GM19240 (cell line): Measurements from ENCODE around the gene ALDH16A1.

Experiments
- DNase-seq: peaks from one replicate; pipeline ENCODE4 v3.0.0; 2011; ENCODE audit warnings: low spot score; ENCODE audit not compliant: insufficient read length

The ALDH16A1 gene

GRCh38 chr19:49488046-49488862 lies 35.2 kb downstream of the ALDH16A1 start:
- DNase-seq = no peak

- no peak for DNase-seq
Measured at GRCh38 chr19:49488863-49489537, 36.0 kb downstream of the ALDH16A1 start.

- DNase-seq = no peak
Measured at GRCh38 chr19:49489601-49490167, 36.7 kb downstream of the ALDH16A1 start.

GRCh38 chr19:49490287-49491029 lies 37.4 kb downstream of the ALDH16A1 start:
- no peak for DNase-seq

GRCh38 chr19:49491030-49491803 lies 38.2 kb downstream of the ALDH16A1 start:
- DNase-seq = no peak

GRCh38 chr19:49491804-49492572 lies 39.0 kb downstream of the ALDH16A1 start:
- DNase-seq = no peak

- DNase-seq = no peak
Measured at GRCh38 chr19:49492573-49493405, 39.8 kb downstream of the ALDH16A1 start.

- no peak for DNase-seq
Measured at GRCh38 chr19:49496574-49497008, 43.6 kb downstream of the ALDH16A1 start.

- peak; percentile 42 for DNase-seq
Measured at GRCh38 chr19:49497047-49497788, 44.2 kb downstream of the ALDH16A1 start.

GRCh38 chr19:49497789-49498103 lies 44.7 kb downstream of the ALDH16A1 start:
- no peak for DNase-seq

GRCh38 chr19:49498475-49498874 lies 45.5 kb downstream of the ALDH16A1 start:
- DNase-seq = no peak

- DNase-seq = no peak
Measured at GRCh38 chr19:49499030-49499670, 46.1 kb downstream of the ALDH16A1 start.

- no peak for DNase-seq
Measured at GRCh38 chr19:49502866-49503581, 50.0 kb downstream of the ALDH16A1 start.

GRCh38 chr19:49503582-49503962 lies 50.5 kb downstream of the ALDH16A1 start:
- no peak for DNase-seq

GRCh38 chr19:49506575-49507105 lies 53.6 kb downstream of the ALDH16A1 start:
- DNase-seq = peak; percentile 71

GRCh38 chr19:49507803-49508494 lies 54.9 kb downstream of the ALDH16A1 start:
- no peak for DNase-seq
